Thoracic aorta (tissue), 2 donors: ENCODE results near the gene NKIRAS1. TPM values are rescaled to one million over a fixed set of nuclear protein-coding genes. Genes with fewer than 3 reads are reported as not detected.

Experiments used
- ATAC-seq: fragments of 150-250 bp; one replicate; pipeline ENCODE4 v1.8.0; 2017; ENCODE audit warnings: low read depth; ENCODE audit not compliant: insufficient number of reproducible peaks, low FRiP score
- DNase-seq: peaks from one replicate; pipeline ENCODE4 v3.0.0-alpha.2; 2020; ENCODE audit warnings: low spot score
- H3K27ac ChIP-seq, 2 donors: fragments of 200-600 bp; sonication (generic); 1 replicate in 1 of 2; 2 replicates in 1 of 2; pipeline ENCODE4 v1.5.1; 2016; ENCODE audit warnings: mild to moderate bottlenecking in 2 of 2, moderate library complexity in 2 of 2
- H3K27me3 ChIP-seq: fragments of 200-600 bp; sonication (generic); replicated peaks from 2 replicates; pipeline ENCODE4 v1.6.0; 2016; ENCODE audit warnings: mild to moderate bottlenecking; ENCODE audit not compliant: insufficient read depth
- H3K36me3 ChIP-seq: fragments of 200-600 bp; sonication (generic); one replicate; pipeline ENCODE4 v1.5.1; 2016
- H3K4me1 ChIP-seq, 2 donors: fragments of 200-600 bp; sonication (generic); 1 replicate in 1 of 2; 2 replicates in 1 of 2; pipeline versions ENCODE4 v1.5.1 to v1.6.0; 2016; ENCODE audit warnings: low read depth in 2 of 2, mild to moderate bottlenecking in 1 of 2; ENCODE audit not compliant: control insufficient read depth in 1 of 2
- H3K4me3 ChIP-seq: fragments of 200-600 bp; sonication (generic); 2 replicates; pipeline ENCODE4 v1.5.1; 2016; ENCODE audit warnings: mild to moderate bottlenecking
- H3K9me3 ChIP-seq: fragments of 200-600 bp; sonication (generic); 2 replicates; pipeline ENCODE4 v1.5.1; 2016
- total RNA-seq, 2 donors: library from RNA; depleted of rRNA; stranded (reverse); fragments of >200 nt; gene quantifications; one replicate each; pipeline versions ENCODE4 v1.1.0 to v1.2.3, GENCODE V29; 2016
- TF ChIP-seq, protein P1 (sequence below): fragments of 200-600 bp; sonication (generic); IDR thresholded peaks from one replicate; pipeline ENCODE4 v1.5.1; 2019; ENCODE audit warnings: antibody characterized with exemption

Gene NKIRAS1
- total RNA-seq, 2 donors from 2014 or later: 15.8 to 21.0 TPM

GRCh38 chr3:23894254-23895061 is 22.3 kb downstream of the NKIRAS1 start:
- DNase-seq (no peak), ATAC-seq (no peak)
- no peaks in the 10 kb centered on the region for H3K27me3 ChIP-seq
- TF ChIP-seq, protein P1, sequence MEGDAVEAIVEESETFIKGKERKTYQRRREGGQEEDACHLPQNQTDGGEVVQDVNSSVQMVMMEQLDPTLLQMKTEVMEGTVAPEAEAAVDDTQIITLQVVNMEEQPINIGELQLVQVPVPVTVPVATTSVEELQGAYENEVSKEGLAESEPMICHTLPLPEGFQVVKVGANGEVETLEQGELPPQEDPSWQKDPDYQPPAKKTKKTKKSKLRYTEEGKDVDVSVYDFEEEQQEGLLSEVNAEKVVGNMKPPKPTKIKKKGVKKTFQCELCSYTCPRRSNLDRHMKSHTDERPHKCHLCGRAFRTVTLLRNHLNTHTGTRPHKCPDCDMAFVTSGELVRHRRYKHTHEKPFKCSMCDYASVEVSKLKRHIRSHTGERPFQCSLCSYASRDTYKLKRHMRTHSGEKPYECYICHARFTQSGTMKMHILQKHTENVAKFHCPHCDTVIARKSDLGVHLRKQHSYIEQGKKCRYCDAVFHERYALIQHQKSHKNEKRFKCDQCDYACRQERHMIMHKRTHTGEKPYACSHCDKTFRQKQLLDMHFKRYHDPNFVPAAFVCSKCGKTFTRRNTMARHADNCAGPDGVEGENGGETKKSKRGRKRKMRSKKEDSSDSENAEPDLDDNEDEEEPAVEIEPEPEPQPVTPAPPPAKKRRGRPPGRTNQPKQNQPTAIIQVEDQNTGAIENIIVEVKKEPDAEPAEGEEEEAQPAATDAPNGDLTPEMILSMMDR: no peak
- H3K27ac ChIP-seq: no peak overlapping the region
- H3K36me3 ChIP-seq: peaks cover 2% of the 10 kb centered on the region
- no peaks in the 10 kb centered on the region for H3K4me1 ChIP-seq
- H3K4me3 ChIP-seq: no peak overlapping the region
- no peaks in the 10 kb centered on the region for H3K9me3 ChIP-seq

DNA sequence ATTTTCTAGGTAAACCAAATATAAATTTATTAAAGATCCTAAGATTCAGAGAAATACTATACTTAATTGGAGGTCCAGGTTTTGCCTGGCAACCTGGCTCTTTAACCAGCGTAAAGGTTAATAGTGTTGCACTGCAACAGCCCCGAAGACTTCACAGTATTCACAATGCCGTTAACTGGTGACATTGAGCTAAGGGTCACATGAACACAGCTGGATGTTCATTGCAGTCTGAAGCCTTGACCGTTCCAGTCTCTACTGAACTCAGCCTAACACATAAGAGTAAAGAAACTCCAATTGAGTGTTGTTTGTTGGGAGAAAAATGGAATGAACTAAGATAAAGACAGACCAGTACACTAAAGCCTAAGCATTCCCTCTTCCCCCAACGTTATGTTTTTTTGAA is 26.8 kb downstream of the NKIRAS1 start:
- Histone ChIP-seq H3K4me1 (no peaks in the 10 kb centered on the region), H3K9me3 (no peaks in the 10 kb centered on the region), H3K27ac (no peak overlapping the region), H3K4me3 (no peak overlapping the region), H3K36me3 (no peaks in the 10 kb centered on the region), H3K27me3 (no peaks in the 10 kb centered on the region)
- TF ChIP-seq, protein P1: no peak
- ATAC-seq (no peak), DNase-seq (no peak)

- no peak for ATAC-seq
- Histone ChIP-seq H3K9me3 (no peaks in the 10 kb centered on the region), H3K27ac (no peak overlapping the region), H3K27me3 (no peaks in the 10 kb centered on the region), H3K36me3 (no peaks in the 10 kb centered on the region), H3K4me1 (no peaks in the 10 kb centered on the region), H3K4me3 (no peak overlapping the region)
- DNase-seq: no peak
- TF ChIP-seq, protein P1: no peak
Observed at GRCh38 chr3:23889386-23889785, 27.4 kb downstream of the NKIRAS1 start.

GRCh38 chr3:23888617-23889228 is 28.1 kb downstream of the NKIRAS1 start:
- ATAC-seq: no peak
- H3K4me1 ChIP-seq: no peaks in the 10 kb centered on the region
- no peaks in the 10 kb centered on the region for H3K27me3 ChIP-seq
- DNase-seq: no peak
- no peak overlapping the region for H3K4me3 ChIP-seq
- TF ChIP-seq, protein P1: peak; percentile 78
- H3K27ac ChIP-seq: no peak overlapping the region
- H3K9me3 ChIP-seq: no peaks in the 10 kb centered on the region
- no peaks in the 10 kb centered on the region for H3K36me3 ChIP-seq

- H3K27ac ChIP-seq: no peak overlapping the region
- H3K4me3 ChIP-seq: no peak overlapping the region
- H3K9me3 ChIP-seq: no peaks in the 10 kb centered on the region
- TF ChIP-seq, protein P1: no peak
- DNase-seq (no peak), ATAC-seq (no peak)
- no peaks in the 10 kb centered on the region for H3K27me3 ChIP-seq
- H3K36me3 ChIP-seq: no peaks in the 10 kb centered on the region
- no peaks in the 10 kb centered on the region for H3K4me1 ChIP-seq
Observed at GRCh38 chr3:23886311-23886710, 30.5 kb downstream of the NKIRAS1 start.
